GM12864 (cell line): ENCODE data around the gene SLC22A17.
A peak's percentile ranks its signal among the peaks of the same experiment; 100 is the strongest.
"Not testable (repeated sequence)": the region's sequence is repeated elsewhere in the genome, so short reads cannot be mapped to it uniquely, and the experiment has no call there.

ENCODE experiments used
- DNase-seq: peaks from one replicate; pipeline ENCODE4 v3.0.0-alpha.2; 2011; ENCODE audit warnings: low read depth
- H3K4me3 ChIP-seq: 2 replicates; pipeline ENCODE4 v1.5.1; 2011; ENCODE audit warnings: mild to moderate bottlenecking, low read depth, low read length, control low read depth
- CTCF ChIP-seq: IDR thresholded peaks from 2 replicates; pipeline ENCODE4 v1.5.1; 2011; ENCODE audit warnings: low read depth, mild to moderate bottlenecking, moderate library complexity, low read length, control low read depth, inconsistent platforms; ENCODE audit errors: missing control alignments

Gene SLC22A17

GRCh38 chr14:23339506-23340268 lies 13.0 kb downstream of the SLC22A17 start:
- TF ChIP-seq CTCF = no peak
- DNase-seq = no peak
- no peak overlapping the region for H3K4me3 ChIP-seq

- DNase-seq = no peak
- TF ChIP-seq CTCF = no peak
- no peak overlapping the region for H3K4me3 ChIP-seq
Measured at GRCh38 chr14:23335623-23336022, 17.1 kb downstream of the SLC22A17 start.

GRCh38 chr14:23327947-23328744 lies 24.5 kb downstream of the SLC22A17 start:
- peak; percentile 83 for TF ChIP-seq CTCF
- DNase-seq = peak; percentile 49

GRCh38 chr14:23326491-23327332 lies 26.0 kb downstream of the SLC22A17 start:
- no peak for DNase-seq
- no peak overlapping the region for H3K4me3 ChIP-seq
- TF ChIP-seq CTCF = no peak

More at GRCh38 chr14:23327947-23328744, 24.5 kb downstream of the SLC22A17 start:
- H3K4me3 ChIP-seq = no peak overlapping the region

- not testable (repeated sequence) for DNase-seq, H3K4me3 ChIP-seq
Measured at GRCh38 chr14:23325746-23326145, 26.9 kb downstream of the SLC22A17 start.

- no peak for DNase-seq
- H3K4me3 ChIP-seq = no peak overlapping the region
- no peak for TF ChIP-seq CTCF
Measured at GRCh38 chr14:23324993-23325392, 27.7 kb downstream of the SLC22A17 start.

GRCh38 chr14:23324455-23324846 lies 28.2 kb downstream of the SLC22A17 start:
- H3K4me3 ChIP-seq = no peak overlapping the region
- DNase-seq = no peak
- TF ChIP-seq CTCF = no peak
